Prostate gland (tissue), 2 donors: ENCODE data around the gene FERMT1. TPM values are rescaled to one million over a fixed set of nuclear protein-coding genes. Genes with fewer than 3 reads are reported as not detected.

ENCODE experiments used
- DNase-seq: peaks from one replicate; pipeline ENCODE4 v3.0.0-alpha.2; 2019; ENCODE audit warnings: low spot score
- H3K27ac ChIP-seq, 2 donors: fragments of 200-600 bp; sonication (generic); 2 replicates each; pipeline ENCODE4 v1.5.1; 2017 to 2019
- H3K27me3 ChIP-seq: fragments of 200-600 bp; sonication (generic); replicated peaks from 2 replicates; pipeline ENCODE4 v1.5.1; 2019; ENCODE audit not compliant: insufficient read depth
- H3K36me3 ChIP-seq, 2 donors: fragments of 200-600 bp; sonication (generic); 1 replicate in 1 of 2; 2 replicates in 1 of 2; pipeline versions ENCODE4 v1.5.1 to v1.8.1; 2017 to 2019
- H3K4me1 ChIP-seq: fragments of 200-600 bp; sonication (generic); replicated peaks from 2 replicates; pipeline ENCODE4 v1.5.1; 2019
- H3K4me3 ChIP-seq, 2 donors: fragments of 200-600 bp; sonication (generic); 2 replicates each; pipeline ENCODE4 v1.5.1; 2017 to 2019
- H3K9me3 ChIP-seq: fragments of 200-600 bp; sonication (generic); 2 replicates; pipeline ENCODE4 v1.5.1; 2017
- CTCF ChIP-seq, 4 experiments: fragments of 200-600 bp in 2 of 4; fragments of 450-650 bp in 2 of 4; sonication (generic) in 2 of 4; IDR thresholded peaks; 1 replicate in 3 of 4; 2 replicates in 1 of 4; pipeline ENCODE4 v1.5.1; 2016 to 2019; ENCODE audit warnings: antibody characterized with exemption in 4 of 4, mild to moderate bottlenecking in 2 of 4, moderate library complexity in 2 of 4
- POLR2A ChIP-seq: fragments of 450-650 bp; IDR thresholded peaks from one replicate; pipeline ENCODE4 v1.6.1; 2016; ENCODE audit warnings: antibody characterized with exemption, mild to moderate bottlenecking
- POLR2AphosphoS5 ChIP-seq: sonication (generic); formaldehyde crosslinking; IDR thresholded peaks from one replicate; pipeline ENCODE4 v1.6.1; 2017; ENCODE audit warnings: antibody characterized with exemption
- WGBS: methylation state at CpG from one replicate; pipeline ENCODE4 v1.1.5; 2018; 5-methylcytosine and 5-hydroxymethylcytosine counted together
- intact Hi-C: fragments of 100-400 bp; cut with DNase I; formaldehyde crosslinking; loops from one replicate; pipeline ENCODE4 v1.14.2; 2022
- total RNA-seq, 2 donors: library from RNA; depleted of rRNA; stranded (reverse); fragments of >200 nt; gene quantifications; one replicate each; pipeline ENCODE4 v1.1.0, GENCODE V29; 2016

The FERMT1 gene
- total RNA-seq, 2 donors from 2014 or later: 9.0 to 14.0 TPM

GRCh38 chr20:6164421-6165341 is 41.9 kb upstream of the FERMT1 start:
- H3K4me1 ChIP-seq: no peaks in the 10 kb centered on the region
- H3K36me3 ChIP-seq: no peaks in the 10 kb centered on the region
- no peaks in the 10 kb centered on the region for H3K9me3 ChIP-seq
- intact Hi-C loops: no loop called here
- H3K27ac ChIP-seq: no peak overlapping the region
- no peak overlapping the region for H3K4me3 ChIP-seq
- TF ChIP-seq POLR2AphosphoS5 (no peak), POLR2A (no peak), CTCF (IDR thresholded peaks at IDR 0.05) (no peak)
- no peak for DNase-seq
- peaks cover 2% of the 10 kb centered on the region for H3K27me3 ChIP-seq
- 17% methylated on average over 10 of the region's 10 CpGs for WGBS

DNA sequence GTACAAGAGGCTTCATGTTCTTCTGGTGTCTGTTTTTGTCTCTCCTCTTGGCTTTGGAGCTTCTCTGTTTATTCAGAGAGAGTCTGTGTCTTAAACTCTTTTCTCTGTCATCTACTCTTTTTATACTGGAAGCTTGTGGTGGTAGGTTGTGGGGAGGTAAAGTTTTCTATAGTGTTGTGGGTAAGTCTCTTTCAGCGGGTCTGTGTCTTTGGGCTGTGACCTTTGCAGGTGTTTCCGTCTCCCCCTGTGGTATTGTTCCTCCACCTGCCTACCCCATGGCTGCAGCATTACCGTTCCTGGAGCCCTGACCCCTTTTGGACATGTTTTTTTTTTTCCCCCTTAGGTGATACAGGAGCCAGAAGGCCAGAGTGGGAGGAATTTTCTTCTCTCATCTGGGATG is 37.9 kb upstream of the FERMT1 start:
- 91% methylated on average over 3 of the region's 3 CpGs for WGBS

DNA sequence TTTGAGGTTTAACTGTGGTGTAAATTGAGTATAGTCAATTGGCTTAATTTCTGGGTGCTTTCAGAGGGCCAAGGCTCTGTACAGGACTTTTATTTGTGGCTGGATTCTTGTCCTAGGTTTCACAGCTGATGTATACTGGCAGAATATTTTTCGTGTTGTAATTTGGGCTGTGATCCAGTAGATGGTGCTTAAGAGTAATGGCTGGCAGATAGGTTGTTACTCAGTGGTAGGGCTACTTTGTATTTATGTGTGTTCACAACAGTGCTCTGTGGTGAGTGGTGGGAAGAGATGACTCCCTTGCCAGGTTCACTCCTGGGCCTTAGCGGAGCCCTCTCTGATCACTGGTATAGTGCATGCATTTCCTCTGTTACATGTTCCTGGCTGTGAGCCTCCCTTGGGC is 34.5 kb upstream of the FERMT1 start:
- no peak overlapping the region for H3K4me3 ChIP-seq
- 87% methylated on average over 2 of the region's 2 CpGs for WGBS
- no peak for DNase-seq
- H3K27ac ChIP-seq: no peak overlapping the region
- intact Hi-C loops: no loop called here
- TF ChIP-seq CTCF (IDR thresholded peaks at IDR 0.05) (no peak), POLR2A (no peak), POLR2AphosphoS5 (no peak)
- no peaks in the 10 kb centered on the region for H3K36me3 ChIP-seq
- no peaks in the 10 kb centered on the region for H3K9me3 ChIP-seq
- H3K4me1 ChIP-seq: no peaks in the 10 kb centered on the region
- no peaks in the 10 kb centered on the region for H3K27me3 ChIP-seq

More for the DNA sequence above, 37.9 kb upstream of the FERMT1 start:
- Histone ChIP-seq H3K4me3 (no peak overlapping the region), H3K4me1 (no peaks in the 10 kb centered on the region), H3K9me3 (no peaks in the 10 kb centered on the region), H3K36me3 (no peaks in the 10 kb centered on the region), H3K27ac (no peak overlapping the region), H3K27me3 (peaks cover 2% of the 10 kb centered on the region)
- no peak for TF ChIP-seq CTCF (IDR thresholded peaks at IDR 0.05)
- TF ChIP-seq POLR2AphosphoS5: no peak
- no peak for TF ChIP-seq POLR2A
- intact Hi-C loops: no loop called here
- DNase-seq: no peak

GRCh38 chr20:6152777-6153176 is 29.9 kb upstream of the FERMT1 start:
- intact Hi-C loops: no loop called here

More at GRCh38 chr20:6152777-6153176, 29.9 kb upstream of the FERMT1 start:
- no peak for DNase-seq
- 45% methylated on average over 2 of the region's 2 CpGs for WGBS
- Histone ChIP-seq H3K9me3 (no peaks in the 10 kb centered on the region), H3K36me3 (no peaks in the 10 kb centered on the region), H3K4me1 (no peaks in the 10 kb centered on the region), H3K27me3 (no peaks in the 10 kb centered on the region), H3K4me3 (no peak overlapping the region), H3K27ac (no peak overlapping the region)
- TF ChIP-seq POLR2A (no peak), POLR2AphosphoS5 (no peak), CTCF (IDR thresholded peaks at IDR 0.05) (no peak)
